Retinal pigment epithelial cell (primary cell): ENCODE data around the gene CH25H.
A peak's percentile ranks its signal among the peaks of the same experiment; 100 is the strongest.
"Not testable (repeated sequence)": the region's sequence is repeated elsewhere in the genome, so short reads cannot be mapped to it uniquely, and the experiment has no call there.

Source experiments
- DNase-seq: peaks from one replicate; pipeline ENCODE4 v3.0.0-alpha.2; 2010; ENCODE audit warnings: low read depth
- H3K4me3 ChIP-seq: 2 replicates; pipeline ENCODE4 v1.5.1; 2011; ENCODE audit warnings: mild to moderate bottlenecking, low read length, control low read depth, moderate library complexity
- TF ChIP-seq, protein P1 (sequence below): conservative IDR thresholded peaks from 2 replicates; pipeline ENCODE4 v1.5.1; 2011; ENCODE audit warnings: low read depth, low read length, control low read depth, inconsistent platforms

CH25H gene, protein sequence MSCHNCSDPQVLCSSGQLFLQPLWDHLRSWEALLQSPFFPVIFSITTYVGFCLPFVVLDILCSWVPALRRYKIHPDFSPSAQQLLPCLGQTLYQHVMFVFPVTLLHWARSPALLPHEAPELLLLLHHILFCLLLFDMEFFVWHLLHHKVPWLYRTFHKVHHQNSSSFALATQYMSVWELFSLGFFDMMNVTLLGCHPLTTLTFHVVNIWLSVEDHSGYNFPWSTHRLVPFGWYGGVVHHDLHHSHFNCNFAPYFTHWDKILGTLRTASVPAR

DNA sequence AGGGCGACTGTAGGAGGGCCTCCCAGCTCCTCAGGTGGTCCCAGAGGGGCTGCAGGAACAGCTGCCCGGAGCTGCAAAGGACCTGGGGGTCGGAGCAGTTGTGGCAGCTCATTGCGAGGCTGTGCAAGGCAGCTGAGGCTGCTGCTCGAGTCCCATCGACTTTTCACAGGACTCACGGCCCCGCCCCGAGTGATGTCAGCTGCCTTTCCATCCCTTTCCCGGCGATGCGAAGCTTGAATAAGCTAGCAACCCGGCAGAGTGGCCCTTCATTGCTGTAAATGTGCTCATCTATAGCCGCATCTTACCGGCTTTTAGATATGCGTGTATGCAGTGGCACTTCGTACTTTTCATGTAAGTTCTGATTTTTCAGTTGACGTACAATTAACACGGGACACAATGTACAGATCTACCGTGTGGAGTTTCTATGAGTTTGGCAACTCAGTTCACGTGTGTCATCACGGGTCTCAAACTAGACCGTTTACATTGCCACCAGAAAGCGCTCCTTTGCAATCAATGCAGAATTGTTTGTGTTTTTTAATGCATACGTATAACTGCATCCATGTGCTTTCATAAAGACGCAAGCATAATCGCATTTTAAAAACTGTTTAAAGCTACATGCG, at the start of gene CH25H:
Gene CH25H (minus strand): TSS at position 137 of the 620 bp plus-strand sequence. CDS start 25 bp downstream, at position 112.
- DNase-seq: no peak
- peak within 1 kb of the TSS; percentile 47 for H3K4me3 ChIP-seq
- TF ChIP-seq, protein P1, sequence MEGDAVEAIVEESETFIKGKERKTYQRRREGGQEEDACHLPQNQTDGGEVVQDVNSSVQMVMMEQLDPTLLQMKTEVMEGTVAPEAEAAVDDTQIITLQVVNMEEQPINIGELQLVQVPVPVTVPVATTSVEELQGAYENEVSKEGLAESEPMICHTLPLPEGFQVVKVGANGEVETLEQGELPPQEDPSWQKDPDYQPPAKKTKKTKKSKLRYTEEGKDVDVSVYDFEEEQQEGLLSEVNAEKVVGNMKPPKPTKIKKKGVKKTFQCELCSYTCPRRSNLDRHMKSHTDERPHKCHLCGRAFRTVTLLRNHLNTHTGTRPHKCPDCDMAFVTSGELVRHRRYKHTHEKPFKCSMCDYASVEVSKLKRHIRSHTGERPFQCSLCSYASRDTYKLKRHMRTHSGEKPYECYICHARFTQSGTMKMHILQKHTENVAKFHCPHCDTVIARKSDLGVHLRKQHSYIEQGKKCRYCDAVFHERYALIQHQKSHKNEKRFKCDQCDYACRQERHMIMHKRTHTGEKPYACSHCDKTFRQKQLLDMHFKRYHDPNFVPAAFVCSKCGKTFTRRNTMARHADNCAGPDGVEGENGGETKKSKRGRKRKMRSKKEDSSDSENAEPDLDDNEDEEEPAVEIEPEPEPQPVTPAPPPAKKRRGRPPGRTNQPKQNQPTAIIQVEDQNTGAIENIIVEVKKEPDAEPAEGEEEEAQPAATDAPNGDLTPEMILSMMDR: no peak

DNA sequence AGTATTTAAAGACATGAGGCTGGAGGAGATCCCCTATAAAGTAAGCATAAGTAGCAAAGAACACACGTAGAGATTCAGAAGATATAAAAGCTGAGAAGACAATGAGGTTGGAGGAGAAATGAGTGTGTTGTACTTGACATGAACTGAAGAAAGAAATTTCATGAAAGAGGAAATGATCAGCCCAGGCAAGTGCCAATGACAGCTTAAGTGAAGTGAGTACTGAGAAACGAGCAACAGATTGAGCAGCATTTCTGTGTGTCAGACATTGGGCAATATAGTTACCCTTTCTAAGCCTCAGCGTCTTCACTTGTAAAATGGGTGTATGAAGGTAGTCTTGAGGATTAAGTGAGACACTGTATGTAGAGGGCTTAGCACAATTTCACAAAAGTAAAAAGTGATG, 49.2 kb upstream of the CH25H start:
- no peak overlapping the region for H3K4me3 ChIP-seq
- no peak for DNase-seq
- TF ChIP-seq, protein P1: no peak

DNA sequence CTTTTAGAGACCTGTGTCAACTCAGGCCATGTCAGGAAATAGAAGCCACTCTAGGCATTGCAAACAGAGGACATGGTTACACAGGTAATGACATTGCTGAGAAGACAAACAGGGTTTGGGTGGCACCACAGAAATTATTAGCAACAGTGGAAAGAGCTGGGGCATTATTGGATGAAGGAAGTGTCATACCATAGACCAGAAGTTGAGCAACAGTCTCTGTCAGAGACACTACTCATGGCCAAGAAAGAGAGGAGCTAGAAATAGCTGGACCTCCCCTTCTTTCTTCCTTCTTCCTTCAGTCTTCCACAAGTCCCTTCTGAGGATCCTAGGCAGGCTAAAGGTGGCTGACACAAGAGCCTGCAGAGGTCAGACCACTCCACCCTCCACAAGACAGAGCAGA, 48.7 kb upstream of the CH25H start:
- TF ChIP-seq, protein P1: no peak
- no peak for DNase-seq
- no peak overlapping the region for H3K4me3 ChIP-seq

DNA sequence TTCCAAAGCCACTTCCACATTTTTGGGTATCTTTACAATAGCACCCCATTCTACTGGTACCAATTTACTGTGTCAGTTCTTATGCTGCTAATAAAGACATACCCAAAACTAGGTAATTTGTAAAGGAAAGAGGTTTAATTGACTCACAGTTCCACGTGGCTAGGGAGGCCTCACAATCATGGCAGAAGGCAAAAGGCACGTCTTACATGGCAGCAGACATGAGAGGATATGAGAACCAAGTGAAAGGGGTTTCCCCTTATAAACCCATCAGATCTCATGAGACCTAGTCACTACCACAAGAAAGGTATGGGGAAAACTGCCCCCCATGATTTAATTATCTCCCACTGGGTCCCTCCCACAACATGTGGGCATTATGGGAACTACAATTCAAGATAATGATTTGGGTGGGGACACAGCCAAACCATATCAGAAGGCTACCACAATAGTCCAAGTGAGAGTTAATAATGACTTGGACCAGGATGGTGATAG, 48.0 kb upstream of the CH25H start:
- DNase-seq, H3K4me3 ChIP-seq: not testable (repeated sequence)

DNA sequence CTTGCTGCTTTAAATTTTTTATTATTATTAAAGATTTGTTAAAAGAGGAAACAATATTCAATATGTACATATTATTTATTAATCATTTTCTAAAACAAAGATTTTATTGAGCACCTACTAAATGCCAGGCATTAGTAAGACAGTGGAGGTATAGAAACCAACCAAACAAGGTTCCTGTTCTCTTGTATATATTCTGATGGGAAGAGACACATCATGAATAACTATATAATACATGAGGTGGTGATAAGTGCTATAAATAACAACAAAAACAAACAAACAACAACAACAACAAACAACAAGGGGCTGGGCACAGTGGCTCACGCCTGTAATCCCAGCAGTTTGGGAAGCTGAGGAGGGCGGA, 45.1 kb upstream of the CH25H start:
- TF ChIP-seq, protein P1: no peak
- no peak for DNase-seq
- no peak overlapping the region for H3K4me3 ChIP-seq

DNA sequence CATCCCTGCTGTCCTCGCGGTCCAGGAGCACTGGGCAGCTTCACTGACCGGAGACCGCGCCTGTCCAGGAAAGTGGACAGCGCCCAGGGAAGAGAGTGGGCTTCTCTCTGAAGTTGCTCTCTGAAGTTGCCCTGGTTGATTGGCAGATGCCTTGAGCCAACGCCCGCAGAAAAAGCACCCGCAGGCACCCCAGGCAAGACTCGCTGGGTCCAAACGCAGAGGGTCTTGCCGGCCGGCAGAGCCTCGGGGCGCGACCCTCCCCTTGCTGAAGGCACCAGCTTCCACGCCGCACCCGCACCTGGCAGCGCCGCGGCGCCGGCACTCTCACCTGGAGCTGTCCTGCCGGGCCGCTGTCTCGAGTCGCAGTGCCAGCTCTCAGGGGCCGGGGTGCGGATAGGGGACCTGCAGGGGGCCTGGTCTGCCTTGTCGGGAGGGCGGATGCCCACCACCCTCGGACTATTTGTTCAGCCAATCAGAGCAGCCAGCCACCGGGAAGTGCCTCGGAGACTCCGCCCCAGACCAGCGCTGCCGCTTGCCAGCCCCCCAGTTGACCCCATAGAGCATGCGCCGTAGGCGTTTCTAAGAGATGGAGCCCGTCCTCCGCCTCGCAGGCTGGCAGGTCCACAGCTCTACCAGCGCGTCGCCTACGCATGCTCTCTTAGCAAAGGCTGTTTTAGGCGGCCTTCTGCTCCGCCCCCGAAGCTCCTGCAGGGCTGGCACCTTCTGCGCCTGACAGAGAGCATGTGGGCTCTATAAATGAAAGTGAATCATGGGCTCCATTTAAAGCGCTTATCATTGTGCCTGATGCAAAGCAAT, 44.5 kb upstream of the CH25H start, which contains the start of gene LIPA:
Gene LIPA (minus strand): TSS at position 367 of the 816 bp plus-strand sequence. CDS start 4,127 bp downstream, outside the sequence.
- TF ChIP-seq, protein P1: no peak
- peak; percentile 92 for DNase-seq
- peak within 1 kb of the TSS; percentile 82 for H3K4me3 ChIP-seq

DNA sequence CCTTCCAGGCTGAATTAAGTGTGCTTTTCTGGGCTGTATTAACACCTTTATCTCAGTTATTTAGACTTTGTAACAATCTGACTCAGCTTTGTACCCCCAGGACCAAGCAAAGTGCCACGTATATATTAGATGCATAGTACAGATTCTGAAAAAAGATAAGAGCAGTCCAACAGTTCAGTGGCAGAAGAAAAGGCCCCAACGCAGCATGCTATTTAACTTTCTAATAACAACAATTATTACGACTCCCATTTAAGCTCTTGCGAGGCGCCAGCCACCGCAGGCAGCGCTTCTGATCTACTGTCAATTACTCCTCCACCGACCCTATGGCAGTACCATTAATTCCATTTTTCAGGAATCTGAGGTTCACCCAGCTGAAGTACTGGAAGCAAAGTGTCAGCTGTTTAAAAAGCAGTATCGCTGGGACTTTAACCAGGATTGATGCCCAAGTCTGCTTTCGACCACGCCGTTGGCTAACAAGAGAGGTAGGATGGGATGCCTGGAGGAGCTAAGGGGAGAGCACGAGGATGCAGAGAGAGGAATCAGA, 43.8 kb upstream of the CH25H start:
- H3K4me3 ChIP-seq: peak overlapping the region; percentile 82
- TF ChIP-seq, protein P1: no peak
- no peak for DNase-seq
